ENCODE measurements around the gene DOCK1.

DOCK1 gene

DNA sequence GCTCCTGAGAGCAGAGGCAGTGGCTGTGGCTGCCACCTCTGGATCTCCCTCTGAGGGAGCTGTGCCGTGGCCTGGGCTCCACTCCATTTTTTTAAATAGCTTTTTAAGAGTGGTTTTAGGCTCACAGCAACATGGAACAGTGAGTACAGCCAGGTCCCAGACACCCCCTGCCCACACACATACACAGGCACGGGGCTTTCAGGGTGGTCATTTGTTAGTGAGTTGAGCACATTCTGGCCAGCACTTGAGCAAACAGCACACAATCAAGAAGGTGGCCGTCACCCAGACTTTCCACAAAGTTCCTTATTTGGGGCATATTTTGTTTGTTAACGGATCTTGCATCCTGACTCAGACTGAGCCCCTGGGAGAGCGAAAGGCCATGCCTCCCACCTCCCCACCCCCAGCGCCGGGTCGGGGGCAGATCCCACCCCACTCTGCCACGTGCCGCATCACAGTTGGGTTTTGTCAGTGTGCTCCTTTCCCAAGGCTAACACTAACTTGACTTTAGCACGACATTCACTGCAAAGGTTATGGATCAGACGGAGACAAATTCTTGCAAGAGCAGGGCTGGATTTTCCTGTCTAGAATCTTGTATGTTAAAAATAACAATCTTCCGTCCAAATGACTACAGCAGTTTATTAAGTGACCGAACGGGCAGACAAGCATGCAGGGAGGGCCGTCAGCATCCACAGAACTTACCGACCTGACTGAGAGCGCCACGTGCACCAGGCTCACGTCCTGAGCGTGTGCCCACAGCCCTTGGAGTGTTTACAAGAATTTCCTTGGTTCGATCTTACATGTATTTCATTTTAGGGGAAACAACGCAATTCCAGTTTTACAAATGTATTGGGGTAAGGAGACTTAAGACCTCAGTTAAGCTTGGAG lies 487.4 kb downstream of the DOCK1 start:
- DNase-seq (ENCODE audit: low spot score): no peak

GRCh38 chr10:127398140-127398970 lies 493.1 kb downstream of the DOCK1 start:
- DNase-seq (ENCODE audit: low spot score): no peak

GRCh38 chr10:127398971-127399365 lies 493.7 kb downstream of the DOCK1 start:
- no peak for DNase-seq (ENCODE audit: low spot score)

DNA sequence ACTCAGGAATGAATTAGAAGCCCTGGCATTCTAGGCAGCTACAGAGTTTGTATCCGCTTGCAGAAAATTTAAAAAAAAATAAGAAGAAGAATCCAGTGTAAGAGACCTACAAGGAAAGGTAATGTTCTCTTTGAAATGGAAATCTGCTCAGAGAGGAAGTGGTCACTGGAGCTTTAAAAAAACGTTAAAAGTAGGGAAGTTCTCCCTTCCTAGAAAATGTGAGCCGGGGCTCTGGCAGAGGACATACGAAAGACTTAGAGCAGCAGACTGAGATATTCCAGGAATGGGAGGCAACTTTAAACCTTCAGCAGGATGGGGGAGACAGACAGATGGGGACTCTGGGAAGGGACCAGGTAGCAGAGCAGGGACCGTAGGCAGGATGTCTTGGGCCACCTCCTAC lies 494.4 kb downstream of the DOCK1 start:
- DNase-seq (ENCODE audit: low spot score): no peak

DNA sequence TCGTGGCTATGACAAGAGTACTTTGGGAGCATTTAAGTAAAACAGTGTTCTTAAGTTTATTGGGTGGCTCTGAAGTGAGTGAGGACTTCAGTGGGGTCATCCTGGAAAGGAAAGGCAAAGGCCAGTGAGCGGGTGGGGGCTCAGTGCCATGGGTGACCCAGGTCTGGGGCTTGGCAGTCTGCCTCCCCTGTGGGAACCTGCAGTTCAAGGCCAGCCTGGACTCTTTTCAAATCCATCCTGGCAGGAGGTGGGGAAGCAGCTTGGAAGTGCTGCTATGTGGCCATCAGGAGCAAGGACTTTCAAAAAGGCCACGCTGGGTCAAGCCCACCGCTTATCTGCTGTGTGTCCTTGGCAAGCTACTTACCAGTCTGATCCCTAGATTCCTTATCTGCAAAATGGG lies 495.0 kb downstream of the DOCK1 start:
- no peak for DNase-seq (ENCODE audit: low spot score)

DNA sequence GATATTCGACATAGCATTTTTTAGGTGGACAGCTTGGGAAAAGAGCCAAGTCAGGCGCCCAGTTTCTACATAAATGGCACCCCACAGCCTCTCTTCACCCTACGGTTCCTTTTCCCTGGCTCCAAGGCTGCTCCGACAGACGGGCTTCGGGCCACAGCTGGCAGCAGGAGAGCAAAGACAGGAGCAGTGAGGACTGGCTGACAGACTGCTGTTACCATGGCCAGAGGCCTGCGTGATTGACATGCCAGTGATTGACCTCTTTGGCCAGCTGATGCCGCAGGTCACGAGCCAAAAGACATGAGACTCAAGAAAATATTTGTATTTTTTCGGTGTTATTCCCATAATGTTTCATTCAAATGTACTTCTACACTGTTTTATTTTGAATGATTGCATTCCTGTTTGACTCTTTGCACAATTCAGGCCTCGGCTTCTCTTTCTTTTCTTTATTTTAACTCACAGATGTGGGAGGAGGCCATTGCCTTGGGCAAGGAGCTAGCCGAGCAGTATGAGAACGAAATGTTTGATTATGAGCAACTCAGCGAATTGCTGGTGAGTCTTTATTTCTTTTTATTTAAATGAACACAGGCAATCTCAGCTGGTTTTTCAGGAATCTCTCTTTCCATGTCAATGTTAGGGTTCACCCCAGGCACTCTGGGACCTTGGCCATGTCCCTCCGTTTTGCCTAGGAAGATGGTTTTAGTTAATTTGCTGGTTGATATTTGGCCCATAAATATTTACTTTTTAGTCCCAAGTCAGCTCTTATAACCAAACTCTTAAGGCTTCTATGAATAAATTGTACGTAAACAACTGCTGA lies 497.6 kb downstream of the DOCK1 start:
- DNase-seq (ENCODE audit: low spot score): no peak

- DNase-seq (ENCODE audit: low spot score): no peak
These were observed 500.0 kb downstream of the DOCK1 start for GRCh38 chr10:127405221-127405620.

DNA sequence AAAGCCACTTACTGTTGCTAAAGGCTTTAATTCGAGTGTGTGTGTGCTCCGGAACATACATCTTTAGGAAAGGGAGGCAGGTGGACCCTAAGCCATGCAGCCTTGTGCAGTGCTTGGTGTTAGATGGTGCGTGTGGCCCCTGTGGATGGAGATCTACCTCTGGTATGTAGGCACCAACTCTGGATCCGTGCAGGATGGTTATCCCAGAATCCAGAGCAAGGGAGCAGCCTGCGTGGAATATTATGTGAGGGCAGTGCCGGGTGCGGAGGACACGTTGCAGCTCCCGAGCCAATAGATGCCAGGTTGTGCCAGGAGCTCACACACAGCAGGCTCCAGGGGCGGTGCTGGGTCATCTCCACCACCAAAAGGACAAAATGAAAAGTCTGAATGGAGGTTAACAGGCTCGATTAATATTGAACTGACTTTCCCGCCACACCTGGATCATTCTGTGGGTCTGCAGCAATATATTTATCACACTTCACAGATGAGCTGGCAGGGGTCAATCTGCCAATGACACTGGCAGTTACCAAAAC lies 500.9 kb downstream of the DOCK1 start:
- no peak for DNase-seq (ENCODE audit: low spot score)

GRCh38 chr10:127407551-127407950 lies 502.3 kb downstream of the DOCK1 start:
- no peak for DNase-seq (ENCODE audit: low spot score)

DNA sequence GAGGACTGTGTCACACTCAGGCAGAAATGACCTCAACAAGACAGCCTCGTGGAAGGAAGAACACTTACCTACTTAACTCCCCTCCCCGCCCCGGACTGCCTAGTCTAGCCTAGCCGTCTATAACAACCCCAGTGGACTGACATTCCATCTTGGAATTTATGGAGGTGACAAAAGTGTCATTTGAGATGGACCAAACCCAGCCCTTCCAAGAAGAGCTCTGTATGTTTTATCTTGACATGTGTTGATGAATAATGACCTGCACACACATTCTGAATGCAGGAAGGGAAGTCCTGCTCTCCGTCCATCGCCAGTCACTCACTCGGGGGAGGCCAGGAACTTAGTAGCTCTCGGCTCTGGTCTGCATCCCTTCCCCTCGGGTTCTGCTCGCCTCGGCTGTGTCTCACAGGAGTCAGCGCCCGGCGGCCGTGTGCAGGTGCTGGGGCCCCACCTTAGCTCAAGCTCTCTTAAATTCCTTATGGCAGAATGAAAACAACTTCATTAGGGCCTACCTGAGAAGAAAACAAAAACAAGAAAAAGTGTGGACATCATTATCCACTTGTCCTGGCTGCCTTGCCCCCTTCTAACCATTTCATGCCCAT lies 503.0 kb downstream of the DOCK1 start:
- DNase-seq (ENCODE audit: low spot score): no peak

DNA sequence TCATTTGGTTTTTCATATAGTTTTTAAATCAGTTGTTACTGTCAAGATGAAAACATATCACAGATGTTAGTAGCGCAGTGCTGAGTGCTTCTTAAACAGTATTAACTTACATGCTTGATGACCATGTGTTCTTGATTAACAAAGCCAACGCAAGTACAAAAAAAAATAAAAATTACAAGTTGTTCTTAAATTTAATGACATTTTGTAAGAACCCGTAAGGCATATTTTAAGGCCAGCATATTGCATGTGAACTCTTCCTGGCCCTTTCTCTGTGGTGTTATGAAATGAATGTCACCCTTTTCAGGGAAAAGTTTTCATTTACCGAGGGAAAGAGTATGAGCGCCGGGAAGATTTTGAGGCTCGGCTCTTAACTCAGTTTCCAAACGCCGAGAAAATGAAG lies 503.5 kb downstream of the DOCK1 start:
- no peak for DNase-seq (ENCODE audit: low spot score)

- DNase-seq (ENCODE audit: low spot score): no peak
These were observed 504.8 kb downstream of the DOCK1 start for GRCh38 chr10:127410030-127410429.

DNA sequence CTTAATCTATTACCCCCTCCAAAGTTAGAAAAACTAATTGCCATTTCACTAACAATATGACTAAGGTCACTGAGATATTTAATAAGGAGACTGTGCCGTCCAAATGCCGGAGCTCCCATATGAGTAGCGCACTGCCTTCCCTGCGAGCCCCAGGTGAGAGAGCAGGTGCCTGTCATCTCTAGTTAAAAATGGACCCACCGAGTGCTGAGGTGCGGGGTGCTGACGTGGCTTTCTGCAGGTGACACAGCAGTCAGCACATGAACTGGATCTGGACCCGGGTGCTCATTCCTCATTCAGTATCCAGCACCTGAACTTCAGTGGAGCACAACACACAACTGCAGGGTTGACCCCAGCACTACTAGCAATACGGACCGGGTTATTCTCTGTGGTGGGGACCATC lies 505.8 kb downstream of the DOCK1 start:
- no peak for DNase-seq (ENCODE audit: low spot score)

DNA sequence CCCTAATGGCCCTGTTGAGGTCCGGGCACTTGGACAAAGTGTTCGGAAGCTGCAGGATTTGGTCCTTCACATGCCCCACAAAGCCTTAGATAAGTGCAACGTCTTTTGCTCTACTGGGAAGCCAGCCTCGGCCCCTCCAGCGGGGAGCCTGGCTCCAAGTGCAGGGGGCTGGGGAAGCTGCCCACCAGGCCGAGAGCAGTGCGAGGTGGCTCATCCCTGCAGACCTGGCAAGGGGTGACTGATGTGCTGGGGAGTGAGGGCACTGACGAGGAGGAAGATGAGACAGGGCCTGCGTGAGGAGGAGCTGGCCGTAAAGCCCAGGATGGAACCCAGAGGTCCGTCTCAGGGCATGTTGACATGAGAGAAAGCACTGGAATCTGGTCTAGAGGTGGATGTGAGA lies 508.1 kb downstream of the DOCK1 start:
- no peak for DNase-seq (ENCODE audit: low spot score)

DNA sequence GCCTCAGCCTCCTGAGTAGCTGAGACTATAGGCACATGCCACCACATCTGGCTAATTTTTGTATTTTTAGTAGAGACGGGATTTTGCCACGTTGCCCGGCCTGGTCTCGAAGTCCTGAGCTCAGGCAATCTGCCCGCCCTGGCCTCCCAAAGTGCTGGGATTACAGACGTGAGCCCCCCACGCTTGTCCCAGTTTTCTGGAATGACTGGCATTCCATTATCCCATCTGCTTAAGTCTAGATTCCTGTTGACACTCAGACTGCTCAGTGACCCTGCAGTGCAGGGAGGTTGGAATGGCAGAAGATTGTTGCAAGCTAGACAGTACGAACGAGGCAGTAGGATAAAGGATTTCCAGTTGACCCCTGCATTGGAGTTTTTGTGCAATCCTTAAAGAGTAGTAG lies 508.8 kb downstream of the DOCK1 start:
- DNase-seq (ENCODE audit: low spot score): no peak

DNA sequence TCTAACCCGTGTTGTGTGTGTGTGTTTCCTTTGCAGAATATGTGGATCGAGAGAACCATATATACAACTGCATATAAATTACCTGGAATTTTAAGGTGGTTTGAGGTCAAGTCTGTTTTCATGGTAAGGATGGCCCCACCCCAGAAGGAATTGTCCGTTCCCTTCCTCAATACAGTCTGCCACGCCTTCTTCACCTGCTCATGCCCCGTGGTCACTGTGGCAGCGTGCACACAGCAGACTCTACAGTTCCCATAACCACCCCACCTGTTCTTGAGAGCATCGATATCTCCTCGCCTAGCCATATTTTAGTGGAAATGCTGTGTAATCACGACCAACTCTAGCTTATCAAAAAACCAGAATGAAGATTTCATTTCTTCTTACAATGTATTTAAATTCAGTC lies 509.9 kb downstream of the DOCK1 start:
- DNase-seq (ENCODE audit: low spot score): no peak

DNA sequence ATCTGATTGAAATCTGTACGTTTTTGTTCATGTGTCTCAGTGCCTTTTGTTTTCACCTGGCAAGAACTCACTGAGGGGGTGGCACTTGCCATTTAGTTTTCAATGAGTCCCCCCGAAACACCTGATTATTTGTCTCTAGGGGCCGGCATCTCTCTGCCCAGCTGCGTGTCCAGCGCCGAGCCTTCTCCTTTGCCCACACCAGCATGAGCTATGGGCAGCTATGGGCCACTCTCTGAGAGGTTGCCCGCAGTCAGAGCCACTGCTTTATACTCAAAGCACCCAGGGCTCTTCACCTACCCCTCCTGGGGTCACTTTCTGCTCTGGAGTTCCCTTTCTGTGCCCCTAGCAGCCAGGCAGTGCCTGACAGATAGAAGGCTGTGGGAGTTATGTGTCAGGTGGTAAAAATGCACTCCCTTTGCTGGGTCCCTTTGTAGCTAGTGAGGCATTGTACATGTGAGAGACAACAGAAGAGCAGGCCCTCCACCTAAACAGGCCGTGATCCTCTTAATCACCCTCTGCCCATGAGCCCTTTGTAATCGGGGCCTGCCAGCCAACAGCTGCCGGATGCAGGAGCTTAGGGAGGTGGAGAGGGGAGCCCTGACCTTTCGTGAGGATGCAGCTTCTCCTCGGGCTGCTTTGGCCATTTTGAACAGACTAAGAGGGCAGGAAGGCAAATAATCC lies 510.8 kb downstream of the DOCK1 start:
- DNase-seq (ENCODE audit: low spot score): no peak

DNA sequence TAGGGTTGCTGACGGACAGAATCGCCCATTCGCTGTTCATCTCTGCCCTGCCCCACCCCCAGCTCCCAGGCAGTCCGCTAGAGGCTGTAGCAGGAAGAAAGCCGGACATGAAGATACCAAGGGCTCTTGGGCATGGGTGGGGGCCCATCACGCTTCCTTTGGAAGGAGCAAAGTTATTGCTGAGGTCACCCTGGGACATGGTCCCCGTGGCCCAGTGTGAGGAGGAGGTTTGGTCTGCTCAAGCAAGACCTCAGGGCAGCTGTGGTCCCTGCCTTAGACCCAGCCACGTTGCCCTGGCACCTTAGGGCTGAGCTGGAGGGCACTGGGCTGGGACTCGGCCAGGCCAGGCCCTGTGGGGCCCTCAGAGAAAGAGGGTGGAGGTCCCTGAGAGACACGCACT lies 511.8 kb downstream of the DOCK1 start:
- DNase-seq (ENCODE audit: low spot score): no peak

DNA sequence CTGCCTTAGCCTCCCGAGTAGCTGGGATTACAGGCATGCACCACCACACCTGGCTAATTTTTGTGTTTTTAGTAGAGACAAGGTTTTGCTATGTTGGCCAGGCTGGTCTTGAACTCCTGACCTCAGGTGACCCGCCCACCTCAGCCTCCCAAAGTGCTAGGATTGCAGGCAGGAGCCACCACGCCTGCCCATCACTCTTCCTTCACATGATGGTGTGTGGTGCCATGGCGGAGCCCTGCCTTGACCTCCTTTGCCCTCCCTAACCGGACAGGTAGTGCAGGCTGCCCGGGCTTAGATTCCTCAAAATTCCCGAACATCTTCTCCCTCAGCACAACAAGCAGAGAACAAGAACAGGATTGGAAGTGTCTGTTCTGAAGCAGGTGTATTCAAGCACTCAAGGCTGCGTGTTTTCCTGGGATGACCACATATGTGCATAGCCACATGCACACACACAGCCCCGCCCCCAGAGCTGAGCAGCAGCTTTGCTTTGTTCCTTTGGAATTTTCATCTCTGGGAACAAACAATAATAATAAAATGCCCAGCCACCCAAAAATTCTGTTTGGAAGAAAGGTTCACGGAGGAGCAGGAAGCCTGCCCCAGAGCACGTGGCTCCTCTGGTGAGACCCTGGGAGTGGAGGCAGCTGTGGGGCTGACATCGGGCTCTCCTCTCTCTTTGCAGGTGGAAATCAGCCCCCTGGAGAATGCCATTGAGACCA lies 512.6 kb downstream of the DOCK1 start:
- DNase-seq (ENCODE audit: low spot score): no peak

GRCh38 chr10:127418536-127419168 lies 513.4 kb downstream of the DOCK1 start:
- no peak for DNase-seq (ENCODE audit: low spot score)
